GM21737 (cell line): ENCODE data around the gene AJAP1.
A peak's percentile ranks its signal among the peaks of the same experiment; 100 is the strongest.

ENCODE experiments used
- ATAC-seq: cut with Tn5 transposase; IDR thresholded peaks from one replicate; pipeline ENCODE4 v1.9.1; 2021; ENCODE audit warnings: mild to moderate bottlenecking, moderate library complexity; ENCODE audit not compliant: unreplicated experiment

Gene AJAP1

GRCh38 chr1:4762146-4762545 is 107.7 kb downstream of the AJAP1 start:
- no peak for ATAC-seq

- ATAC-seq = no peak
Measured at GRCh38 chr1:4767308-4767707, 112.9 kb downstream of the AJAP1 start.

- ATAC-seq = no peak
Measured at GRCh38 chr1:4768553-4768952, 114.1 kb downstream of the AJAP1 start.

GRCh38 chr1:4769516-4770280 is 115.3 kb downstream of the AJAP1 start:
- ATAC-seq = no peak

- ATAC-seq = no peak
Measured at GRCh38 chr1:4770713-4771112, 116.3 kb downstream of the AJAP1 start.

- no peak for ATAC-seq
Measured at GRCh38 chr1:4771267-4771666, 116.9 kb downstream of the AJAP1 start.

GRCh38 chr1:4771721-4772120 is 117.3 kb downstream of the AJAP1 start:
- ATAC-seq = no peak

GRCh38 chr1:4772294-4773010 is 118.0 kb downstream of the AJAP1 start:
- no peak for ATAC-seq

- ATAC-seq = no peak
Measured at GRCh38 chr1:4773226-4773625, 118.8 kb downstream of the AJAP1 start.

- no peak for ATAC-seq
Measured at GRCh38 chr1:4775506-4775905, 121.1 kb downstream of the AJAP1 start.

- no peak for ATAC-seq
Measured at GRCh38 chr1:4778056-4778455, 123.6 kb downstream of the AJAP1 start.

- no peak for ATAC-seq
Measured at GRCh38 chr1:4781646-4782045, 127.2 kb downstream of the AJAP1 start.

GRCh38 chr1:4784761-4785160 is 130.4 kb downstream of the AJAP1 start:
- ATAC-seq = no peak

GRCh38 chr1:4786055-4786454 is 131.6 kb downstream of the AJAP1 start:
- ATAC-seq = no peak

- ATAC-seq = no peak
Measured at GRCh38 chr1:4787551-4787950, 133.1 kb downstream of the AJAP1 start.

GRCh38 chr1:4792565-4792964 is 138.2 kb downstream of the AJAP1 start:
- ATAC-seq = no peak

GRCh38 chr1:4794020-4794780 is 139.8 kb downstream of the AJAP1 start:
- no peak for ATAC-seq

- ATAC-seq = peak; percentile 55
Measured at GRCh38 chr1:4796161-4797015, 142.0 kb downstream of the AJAP1 start.

GRCh38 chr1:4797016-4797410 is 142.6 kb downstream of the AJAP1 start:
- no peak for ATAC-seq

- no peak for ATAC-seq
Measured at GRCh38 chr1:4797429-4797828, 143.0 kb downstream of the AJAP1 start.
